Omental fat pad (tissue), 4 donors: ENCODE measurements around the gene TIMM44. TPM values are rescaled to one million over a fixed set of nuclear protein-coding genes. Genes with fewer than 3 reads are reported as not detected.
"Not testable (repeated sequence)": the region's sequence is repeated elsewhere in the genome, so short reads cannot be mapped to it uniquely, and the experiment has no call there.

ENCODE experiments used
- ATAC-seq: fragments of 150-250 bp; one replicate; pipeline ENCODE4 v1.9.1; 2016; ENCODE audit warnings: mild to moderate bottlenecking, moderate library complexity; ENCODE audit not compliant: low FRiP score
- DNase-seq: peaks from one replicate; pipeline ENCODE4 v3.0.0-alpha.2; 2019; ENCODE audit warnings: low spot score
- total RNA-seq, 4 donors: library from RNA; depleted of rRNA; stranded (reverse); fragments of >200 nt; gene quantifications; one replicate each; pipeline ENCODE4 v1.1.0, GENCODE V29; 2016
- TF ChIP-seq, protein P1 (sequence below), 3 donors: fragments of 450-650 bp; IDR thresholded peaks; one replicate each; pipeline ENCODE4 v1.5.1; 2016 to 2017; ENCODE audit warnings: antibody characterized with exemption in 3 of 3, mild to moderate bottlenecking in 3 of 3, moderate library complexity in 2 of 3

Gene TIMM44
- total RNA-seq, 4 donors from 2014 or later: 44.3 to 53.3 (median 47.6) TPM

DNA sequence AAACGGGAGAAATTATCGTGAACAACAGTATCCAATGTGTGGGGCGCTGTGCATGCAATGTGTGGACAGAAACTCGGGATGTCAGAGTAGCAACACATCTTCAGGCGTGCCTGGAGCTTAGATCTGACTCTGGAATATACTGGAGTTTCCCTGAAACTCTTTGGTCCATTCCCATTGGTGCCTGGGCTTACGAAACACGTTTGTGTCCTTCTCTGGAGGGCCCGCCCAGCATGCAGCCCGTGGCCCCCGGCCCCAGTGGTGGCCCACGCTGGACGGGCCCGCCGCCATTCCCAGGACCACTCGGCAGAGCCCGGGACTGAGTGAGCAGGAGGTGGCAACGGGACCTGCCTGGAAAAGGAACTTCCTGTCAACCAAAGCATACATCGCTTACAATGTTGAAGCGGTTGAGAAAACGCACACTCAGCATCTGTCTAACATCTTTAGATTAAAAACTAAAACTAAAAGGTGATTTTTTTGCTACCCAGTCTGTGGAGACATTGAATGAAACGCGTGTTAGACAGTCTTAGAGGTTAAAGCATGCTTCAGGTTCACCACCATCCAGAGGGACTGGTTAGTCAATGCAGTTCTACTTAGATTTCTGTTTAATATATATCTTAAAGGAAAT lies 19.3 kb upstream of the TIMM44 start:
- TF ChIP-seq, protein P1, sequence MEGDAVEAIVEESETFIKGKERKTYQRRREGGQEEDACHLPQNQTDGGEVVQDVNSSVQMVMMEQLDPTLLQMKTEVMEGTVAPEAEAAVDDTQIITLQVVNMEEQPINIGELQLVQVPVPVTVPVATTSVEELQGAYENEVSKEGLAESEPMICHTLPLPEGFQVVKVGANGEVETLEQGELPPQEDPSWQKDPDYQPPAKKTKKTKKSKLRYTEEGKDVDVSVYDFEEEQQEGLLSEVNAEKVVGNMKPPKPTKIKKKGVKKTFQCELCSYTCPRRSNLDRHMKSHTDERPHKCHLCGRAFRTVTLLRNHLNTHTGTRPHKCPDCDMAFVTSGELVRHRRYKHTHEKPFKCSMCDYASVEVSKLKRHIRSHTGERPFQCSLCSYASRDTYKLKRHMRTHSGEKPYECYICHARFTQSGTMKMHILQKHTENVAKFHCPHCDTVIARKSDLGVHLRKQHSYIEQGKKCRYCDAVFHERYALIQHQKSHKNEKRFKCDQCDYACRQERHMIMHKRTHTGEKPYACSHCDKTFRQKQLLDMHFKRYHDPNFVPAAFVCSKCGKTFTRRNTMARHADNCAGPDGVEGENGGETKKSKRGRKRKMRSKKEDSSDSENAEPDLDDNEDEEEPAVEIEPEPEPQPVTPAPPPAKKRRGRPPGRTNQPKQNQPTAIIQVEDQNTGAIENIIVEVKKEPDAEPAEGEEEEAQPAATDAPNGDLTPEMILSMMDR (IDR thresholded peaks at IDR 0.05): no peak
- ATAC-seq: no peak

DNA sequence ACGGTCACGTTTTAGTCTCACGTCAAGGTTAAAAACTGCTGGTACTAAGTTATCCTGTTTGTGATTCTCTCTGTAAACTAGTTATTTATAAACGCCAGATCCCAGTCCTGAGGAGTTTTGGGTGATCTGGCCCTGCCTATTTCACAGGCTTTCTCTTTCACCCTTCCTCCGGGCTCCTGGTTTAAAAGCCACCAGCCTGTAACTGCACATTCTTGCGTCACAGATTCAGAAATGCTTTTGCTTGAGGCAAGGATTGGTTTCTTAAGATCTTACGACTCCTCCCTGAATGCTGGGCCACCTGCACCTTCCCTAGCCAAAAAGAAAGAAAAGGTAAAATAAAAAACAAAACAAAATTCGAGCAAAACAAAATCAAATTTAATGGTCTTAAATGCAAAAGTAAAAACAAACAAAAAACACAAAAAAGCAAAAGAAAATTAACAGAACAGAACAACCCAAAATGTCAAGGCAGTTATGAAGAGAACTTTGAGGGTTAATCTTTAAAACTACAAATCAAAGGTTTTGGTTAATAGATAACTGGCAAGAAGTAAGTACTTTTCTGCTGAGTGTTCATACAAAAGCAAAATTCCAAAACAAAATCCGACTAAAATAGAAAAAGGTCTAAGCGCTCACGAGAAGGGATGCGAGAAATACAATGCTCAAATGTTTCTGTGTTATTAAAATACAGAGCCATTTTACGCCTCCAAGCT lies 18.6 kb upstream of the TIMM44 start:
- ATAC-seq (no peak), DNase-seq (no peak)
- TF ChIP-seq, protein P1 (IDR thresholded peaks at IDR 0.05): no peak

More for the DNA sequence above, 19.3 kb upstream of the TIMM44 start:
- DNase-seq: no peak

DNA sequence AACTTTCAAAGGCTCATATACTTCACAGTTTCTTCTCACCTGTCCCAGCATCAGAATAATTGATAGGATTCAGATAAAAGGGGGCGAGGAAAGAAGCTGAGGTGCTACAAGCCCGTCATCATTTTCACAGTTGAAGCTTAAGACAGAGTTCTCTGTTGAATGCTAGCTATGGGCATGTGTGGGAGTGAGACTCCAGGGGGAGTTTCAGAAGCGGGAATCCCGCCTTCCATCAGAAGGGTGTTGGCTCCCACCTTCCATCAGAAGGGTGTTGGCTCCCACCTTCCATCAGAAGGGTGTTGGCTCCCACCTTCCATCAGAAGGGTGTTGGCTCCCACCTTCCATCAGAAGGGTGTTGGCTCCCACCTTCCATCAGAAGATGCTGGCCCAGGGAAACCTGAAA lies 17.6 kb upstream of the TIMM44 start:
- DNase-seq: not testable (repeated sequence)

DNA sequence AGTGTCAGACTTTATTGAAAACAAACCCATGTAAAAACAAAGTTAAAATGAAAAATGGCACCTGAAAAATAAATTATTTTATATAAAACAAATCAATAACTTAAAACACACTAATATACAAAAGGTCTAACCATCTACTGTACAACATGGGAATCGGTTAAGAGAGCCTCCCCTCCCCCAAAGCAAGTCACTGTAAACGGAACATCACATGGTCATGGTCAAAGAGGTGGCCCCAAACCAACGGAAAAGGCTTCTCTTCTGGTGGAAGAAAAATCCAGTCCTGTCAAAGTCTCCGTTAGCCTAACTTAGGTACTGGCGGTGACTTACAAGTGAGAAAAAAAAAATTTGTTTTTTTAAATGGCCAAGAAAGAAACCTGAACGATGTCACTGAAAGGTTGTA lies 15.7 kb upstream of the TIMM44 start:
- ATAC-seq: no peak
- DNase-seq: no peak
- TF ChIP-seq, protein P1 (IDR thresholded peaks at IDR 0.05): no peak

More for the DNA sequence above, 17.6 kb upstream of the TIMM44 start:
- not testable (repeated sequence) for ATAC-seq

DNA sequence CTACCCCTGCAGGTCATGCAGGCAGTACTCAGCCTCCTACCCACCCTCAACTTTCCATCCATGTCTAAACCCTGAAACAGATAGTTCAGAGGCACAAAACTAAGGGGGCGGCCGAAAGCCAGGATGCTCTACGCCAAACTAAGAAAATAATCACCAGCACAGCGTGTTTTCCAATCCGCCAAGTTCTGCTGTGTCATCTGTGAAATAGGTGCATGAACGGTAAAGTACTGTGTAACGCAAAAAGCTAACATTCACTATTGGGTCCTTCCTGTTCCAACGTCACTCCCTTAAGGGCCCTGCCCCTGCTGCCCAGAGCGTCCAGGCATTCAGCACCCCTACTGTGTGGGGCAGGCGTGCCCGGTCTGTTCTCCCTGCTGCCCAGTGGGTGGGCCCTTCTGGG lies 12.2 kb upstream of the TIMM44 start:
- ATAC-seq: no peak
- TF ChIP-seq, protein P1 (IDR thresholded peaks at IDR 0.05): no peak
- no peak for DNase-seq

DNA sequence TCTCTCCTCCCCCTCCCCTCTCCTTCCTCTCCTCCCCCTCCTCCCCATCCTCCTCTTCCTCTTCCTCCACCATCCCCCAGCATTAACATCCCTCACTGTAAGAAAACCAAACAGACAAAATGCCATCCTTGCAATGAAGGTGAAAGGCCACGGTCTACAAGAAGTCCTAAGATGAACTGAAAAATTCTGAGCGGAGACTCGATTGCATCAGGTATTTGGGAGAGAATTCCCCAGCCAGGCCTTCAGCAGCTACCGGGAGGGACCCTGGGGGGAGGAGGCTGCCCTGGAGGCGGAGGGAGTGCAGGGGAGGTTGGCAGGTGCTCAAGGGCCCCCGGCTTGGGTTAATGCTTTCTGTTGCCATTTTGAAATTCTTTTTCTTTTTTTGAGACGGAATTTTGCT lies 10.1 kb upstream of the TIMM44 start:
- DNase-seq (no peak), ATAC-seq (no peak)
- TF ChIP-seq, protein P1 (IDR thresholded peaks at IDR 0.05): no peak

DNA sequence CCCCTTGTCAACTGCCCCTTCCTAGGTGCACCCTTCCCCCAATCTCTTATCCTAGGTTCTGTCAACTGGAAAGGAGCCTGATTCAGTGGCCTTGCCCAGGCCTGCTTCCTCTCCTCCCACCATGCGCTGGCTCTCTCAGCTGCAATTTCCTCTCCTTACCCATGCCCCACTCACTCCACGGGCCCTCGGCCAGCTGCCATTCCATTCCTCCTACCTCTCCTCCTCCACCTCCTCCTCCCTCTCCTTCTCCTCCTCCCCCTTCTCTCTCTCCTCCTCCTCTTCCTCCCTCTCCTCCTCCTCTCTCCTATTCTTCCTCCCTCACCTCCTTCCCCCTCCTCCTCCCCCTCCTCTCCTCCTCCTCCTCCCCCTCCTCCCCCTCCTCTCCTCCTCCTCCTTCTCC lies 9.6 kb upstream of the TIMM44 start:
- ATAC-seq (no peak), DNase-seq (no peak)
- TF ChIP-seq, protein P1 (IDR thresholded peaks at IDR 0.05): no peak
